Fibroblast of gingiva (primary cell): Measurements from ENCODE around the gene AHNAK2.

Source experiments
- DNase-seq: peaks from one replicate; pipeline ENCODE4 v3.0.0-alpha.2; 2011; ENCODE audit warnings: low read depth

Gene AHNAK2

DNA sequence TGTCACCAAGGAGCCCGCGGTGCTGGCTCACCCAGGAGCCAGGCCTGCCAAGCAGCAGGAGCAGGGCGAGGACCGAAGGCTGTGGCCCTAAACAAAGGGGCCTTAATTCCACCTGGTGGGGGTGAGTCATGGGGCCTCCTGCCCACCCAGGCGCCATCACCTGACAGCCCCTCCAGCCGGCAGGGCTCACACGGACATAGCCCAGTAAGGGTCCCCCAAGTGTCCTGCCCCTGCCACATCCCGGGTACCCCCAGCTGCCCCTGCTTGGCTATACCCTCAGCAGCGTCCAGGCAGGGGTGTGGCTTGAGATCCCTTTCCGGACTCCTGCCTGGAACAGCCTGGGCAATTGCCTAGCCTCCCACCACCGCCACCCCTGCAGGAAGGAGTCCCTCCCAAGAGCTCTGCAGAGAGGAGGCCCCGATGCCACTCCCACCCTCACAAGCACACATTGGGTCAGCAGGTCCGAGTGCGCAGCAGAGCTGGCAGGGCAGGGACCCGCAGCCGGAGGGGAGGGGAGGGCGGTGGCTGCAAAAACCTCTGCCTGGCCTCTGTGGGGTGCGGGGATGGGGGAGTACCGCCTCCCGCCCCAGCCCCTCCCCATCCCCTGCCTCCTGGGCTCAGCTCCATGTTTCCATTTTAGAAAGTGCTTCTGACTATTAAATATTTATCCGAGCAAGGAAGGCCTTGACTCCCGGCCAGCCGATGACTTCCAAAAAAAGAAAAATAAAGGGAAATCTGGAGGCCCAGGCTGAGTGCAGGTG lies 4.6 kb downstream of the AHNAK2 start:
- DNase-seq, result peak; percentile 93

DNA sequence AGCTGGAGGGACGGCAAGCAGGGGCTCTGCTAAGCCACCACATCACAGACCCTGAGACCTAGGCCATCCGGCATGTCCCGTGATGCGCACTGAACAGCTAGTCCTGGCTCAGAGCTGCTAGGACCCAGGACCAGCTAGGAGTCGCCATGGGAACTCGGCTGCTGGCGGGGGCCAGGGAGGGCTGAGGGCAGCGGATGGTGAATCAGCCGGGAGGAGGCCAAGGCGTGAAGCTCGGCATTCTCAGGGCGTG lies 5.1 kb downstream of the AHNAK2 start:
- peak; percentile 96 for DNase-seq

GRCh38 chr14:104972301-104973134 lies 5.7 kb downstream of the AHNAK2 start:
- peak; percentile 84 for DNase-seq

DNA sequence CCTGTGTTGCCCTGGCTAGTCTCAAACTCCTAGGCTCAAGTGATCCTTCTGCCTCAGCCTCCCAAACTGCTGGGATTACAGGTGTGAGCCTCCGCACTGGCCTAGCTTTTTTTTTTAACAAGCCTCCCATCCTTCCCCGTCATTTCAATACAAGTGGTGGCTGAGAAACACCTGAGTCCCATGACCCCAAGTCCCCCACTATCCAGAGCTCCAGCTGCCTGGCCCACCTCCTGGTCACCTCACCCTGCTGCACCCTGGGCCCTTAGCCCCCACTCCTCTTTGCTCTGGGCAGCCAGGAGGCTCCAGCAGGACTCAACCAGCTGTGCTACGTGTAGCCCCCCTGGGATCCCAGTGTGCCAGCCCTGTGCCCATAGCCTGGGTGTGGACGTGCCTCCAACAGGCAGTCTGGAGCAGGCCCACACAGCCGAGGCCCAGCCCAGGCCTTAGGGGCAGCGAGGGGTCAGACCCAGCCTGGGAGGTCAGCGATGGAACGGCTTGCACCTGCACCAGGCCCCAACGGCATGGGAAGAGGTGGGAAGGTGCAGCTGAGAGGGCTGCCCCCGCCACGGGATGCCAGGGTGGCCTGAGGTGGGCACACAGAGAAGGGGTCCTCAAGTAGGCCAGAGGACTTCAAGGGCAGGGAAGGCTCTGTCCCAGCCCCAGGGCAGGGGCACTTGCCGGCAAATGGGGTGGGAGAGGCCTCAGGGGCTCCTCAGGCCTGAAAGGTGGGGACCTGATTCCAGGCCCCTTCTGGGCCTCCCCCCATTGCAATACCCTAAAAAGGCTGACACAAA lies 6.5 kb downstream of the AHNAK2 start:
- DNase-seq, result no peak

DNA sequence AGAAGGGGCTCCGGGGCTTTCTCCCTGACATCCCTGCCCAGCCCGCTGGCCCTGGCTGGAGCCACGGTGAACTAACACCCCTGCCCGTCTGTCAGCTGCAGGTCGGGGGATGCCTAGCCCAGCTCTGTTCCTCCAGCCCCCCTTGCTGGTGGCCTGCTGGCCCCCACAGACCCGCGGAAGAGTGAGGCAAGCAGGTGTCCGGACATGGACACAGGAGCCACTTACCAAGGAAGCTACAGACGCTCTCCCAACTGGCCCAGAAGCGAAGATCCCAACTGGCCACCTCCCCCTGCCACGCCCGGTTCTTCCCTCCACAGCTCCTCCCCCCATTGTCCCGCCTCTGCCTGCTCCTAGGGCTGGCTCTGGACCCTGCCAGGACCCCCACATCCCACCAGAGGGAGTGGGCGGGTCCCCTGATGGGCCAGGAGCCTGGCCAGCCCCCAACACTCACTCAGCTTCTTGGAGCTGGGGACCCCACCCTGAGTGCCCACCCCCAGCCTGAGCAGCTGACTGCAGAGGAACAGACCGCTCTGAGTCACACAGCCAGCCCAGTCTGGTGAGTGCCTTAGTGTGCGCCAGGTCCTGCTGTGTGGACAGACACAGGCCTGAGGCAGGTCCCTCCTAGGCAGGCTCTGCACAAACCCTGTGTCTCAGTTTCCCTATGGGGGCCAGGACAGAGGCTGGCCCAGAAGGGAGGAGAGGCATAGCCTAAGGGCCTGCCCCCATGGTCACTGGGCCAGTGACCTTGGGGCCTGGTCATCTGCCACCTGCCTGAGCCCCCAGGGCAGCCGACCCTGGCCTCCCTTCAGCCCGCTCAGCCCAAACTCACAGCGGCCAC lies 7.7 kb downstream of the AHNAK2 start:
- peak; percentile 92 for DNase-seq

DNA sequence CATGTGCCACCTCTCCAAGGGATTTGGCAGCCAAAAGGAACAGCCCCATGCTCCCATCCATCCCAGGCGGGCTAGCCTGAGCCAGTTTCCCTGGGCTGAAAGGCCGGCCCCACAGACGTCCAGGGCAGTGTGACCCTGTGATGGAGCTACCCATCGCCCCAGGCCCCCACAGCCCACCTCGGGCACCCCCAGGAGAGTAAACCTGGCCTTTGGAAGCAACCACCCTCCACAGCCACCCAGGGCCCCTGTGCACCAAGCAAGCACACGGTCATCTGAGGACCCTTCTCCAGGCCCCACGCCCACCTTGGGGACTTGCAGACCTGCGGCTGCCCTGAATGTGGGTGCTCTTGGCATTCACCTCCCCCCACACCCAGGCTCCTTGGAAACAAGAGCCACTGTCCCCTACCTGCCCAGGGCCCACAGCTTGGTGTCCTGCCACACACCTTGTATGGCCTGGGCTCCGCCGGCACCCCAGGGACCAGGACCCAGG lies 8.4 kb downstream of the AHNAK2 start:
- DNase-seq, result no peak

DNA sequence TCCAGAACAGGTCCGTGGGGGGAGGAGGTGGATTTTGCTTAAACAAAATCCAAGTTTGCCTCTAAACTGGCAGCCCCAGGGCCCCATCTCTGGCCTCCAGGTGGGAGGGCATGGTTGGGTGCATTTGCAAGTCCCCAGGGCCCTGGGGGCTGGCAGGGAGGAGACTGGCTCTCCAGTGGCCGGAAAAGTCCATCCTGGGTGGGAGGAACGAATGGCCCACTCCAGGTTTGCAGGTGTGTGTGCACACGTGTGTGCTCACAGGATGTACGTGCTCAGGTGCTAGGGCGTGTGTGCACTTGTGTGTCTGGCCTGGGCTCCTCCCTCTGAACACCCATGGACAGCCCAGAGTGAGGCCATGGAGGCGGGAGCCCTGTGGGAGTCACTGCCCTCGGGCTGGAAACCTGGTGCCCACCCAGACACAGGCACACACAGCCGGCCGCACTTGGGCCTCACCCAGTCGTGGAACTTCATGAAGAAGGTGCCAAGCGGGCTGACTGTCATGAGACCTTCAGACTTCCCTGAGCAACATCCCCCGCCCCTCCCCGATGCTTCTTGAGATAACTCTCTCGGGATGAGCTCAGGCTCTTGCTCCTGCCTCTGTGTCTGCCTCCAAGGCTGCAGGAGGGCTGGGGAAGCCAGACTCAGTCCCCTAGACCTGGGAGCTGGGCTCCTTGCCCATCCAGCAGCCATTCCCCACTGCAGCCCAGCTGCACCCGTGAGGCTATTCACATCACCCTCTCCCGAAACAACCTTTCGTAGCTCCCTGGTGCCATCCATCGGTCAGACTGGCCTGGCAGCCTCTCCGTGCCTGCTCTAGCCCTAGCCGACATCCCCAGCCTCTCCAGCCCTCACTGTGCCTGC lies 9.4 kb downstream of the AHNAK2 start:
- peak; percentile 34 for DNase-seq

DNA sequence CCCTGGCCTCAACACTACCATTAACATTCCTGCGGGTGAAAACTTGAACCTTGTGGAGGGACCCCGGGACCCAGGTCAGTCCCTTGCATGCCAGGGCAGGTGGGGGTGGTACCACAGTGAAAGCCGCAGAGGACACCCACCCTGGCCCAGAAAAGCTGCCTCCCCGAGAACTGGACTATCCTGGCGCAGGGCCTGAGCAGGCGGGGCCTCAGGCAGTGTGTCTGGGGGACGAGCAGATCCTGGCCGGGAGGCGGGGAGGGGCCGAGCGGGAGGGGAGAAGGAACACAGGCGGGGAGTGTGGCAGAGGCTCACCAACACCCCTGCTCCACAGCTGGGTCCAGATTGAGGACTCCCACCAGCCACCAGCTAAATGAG lies 10.0 kb downstream of the AHNAK2 start:
- DNase-seq, result no peak

GRCh38 chr14:104967386-104968152 lies 10.6 kb downstream of the AHNAK2 start:
- DNase-seq, result no peak

DNA sequence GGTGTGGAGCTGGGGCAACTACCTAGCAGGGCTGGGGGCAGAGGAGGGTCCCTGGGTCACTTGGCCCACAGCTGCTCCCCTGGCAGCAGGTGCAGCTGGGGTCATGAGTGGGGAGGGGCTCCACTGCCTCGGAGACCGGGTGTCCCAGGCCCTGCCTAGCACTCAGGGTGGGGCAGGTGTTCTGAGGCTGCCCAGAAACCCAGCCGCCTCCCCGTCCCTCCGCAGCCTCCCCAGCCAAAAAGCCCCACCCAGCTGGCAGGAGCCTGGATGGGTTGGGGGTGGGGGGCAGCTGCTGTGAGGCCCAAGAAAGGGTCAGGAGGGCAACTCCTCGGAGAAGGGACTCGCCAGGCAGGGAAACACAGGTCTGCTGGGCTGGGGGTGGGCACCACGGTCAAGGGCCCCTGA lies 11.2 kb downstream of the AHNAK2 start:
- DNase-seq, result no peak

DNA sequence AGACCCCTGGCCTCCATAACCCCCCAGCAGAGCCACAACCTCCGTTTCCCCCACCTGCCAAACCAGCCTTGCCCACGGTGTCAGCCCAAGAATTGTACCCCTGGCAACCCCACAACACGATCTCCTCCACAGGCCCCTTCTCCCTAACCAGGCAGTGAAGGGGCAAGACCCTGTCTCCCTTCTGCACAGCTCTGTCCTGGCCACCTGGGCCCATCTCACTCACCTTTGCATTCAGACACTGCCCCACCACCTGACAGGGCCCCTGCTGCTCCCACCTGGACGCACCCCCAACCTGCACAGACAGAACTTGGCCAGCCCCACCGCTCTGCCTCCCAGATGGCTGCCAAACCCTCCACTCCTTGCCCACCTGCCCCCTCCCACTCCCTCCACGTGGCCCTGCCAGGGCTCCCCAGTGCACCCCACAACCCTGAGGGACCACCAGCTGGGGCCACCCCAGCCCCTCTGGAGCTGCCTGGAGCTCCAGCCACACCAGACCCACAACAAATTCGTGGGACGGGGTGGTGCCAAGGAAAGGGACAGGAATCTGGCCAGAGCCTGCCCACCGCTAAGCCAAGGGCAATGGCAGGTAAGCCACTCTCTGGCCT lies 11.8 kb downstream of the AHNAK2 start:
- no peak for DNase-seq

DNA sequence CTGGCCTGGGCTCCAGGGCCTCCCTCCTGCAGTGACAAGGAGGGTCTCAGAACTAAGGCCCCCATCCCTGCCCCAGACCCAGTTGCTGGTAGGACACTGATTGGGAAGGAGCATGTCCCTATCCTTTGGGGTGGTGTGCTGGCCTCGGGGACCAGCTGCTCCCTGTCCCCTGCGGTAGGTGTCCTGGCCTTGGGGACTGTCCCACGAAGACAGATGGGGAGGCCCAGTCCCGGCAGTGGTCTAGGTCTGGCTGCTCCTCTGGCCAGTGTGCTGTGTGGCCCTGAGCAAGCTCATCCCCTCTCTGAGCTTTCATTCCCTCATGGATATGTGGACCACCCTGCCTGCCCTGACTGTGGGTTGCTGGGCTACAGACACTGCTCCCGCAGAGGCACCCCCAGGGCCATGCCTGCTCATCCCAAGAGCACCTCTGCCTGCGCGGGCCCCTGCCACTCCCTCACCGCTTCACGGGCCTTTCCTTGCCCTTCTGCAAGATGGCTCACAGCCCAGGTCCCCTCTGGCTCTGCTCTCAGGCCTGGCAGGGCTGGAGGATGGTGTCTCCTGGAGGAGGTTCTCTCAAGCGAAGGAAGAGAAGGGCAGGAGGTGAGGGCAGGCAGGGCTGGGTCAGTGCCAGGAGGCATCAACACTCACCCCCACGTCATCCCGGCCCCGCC lies 12.5 kb downstream of the AHNAK2 start:
- no peak for DNase-seq

GRCh38 chr14:104964546-104964945 lies 13.6 kb downstream of the AHNAK2 start:
- DNase-seq, result no peak

- no peak for DNase-seq
These were observed 20.7 kb downstream of the AHNAK2 start for GRCh38 chr14:104957146-104958113.

DNA sequence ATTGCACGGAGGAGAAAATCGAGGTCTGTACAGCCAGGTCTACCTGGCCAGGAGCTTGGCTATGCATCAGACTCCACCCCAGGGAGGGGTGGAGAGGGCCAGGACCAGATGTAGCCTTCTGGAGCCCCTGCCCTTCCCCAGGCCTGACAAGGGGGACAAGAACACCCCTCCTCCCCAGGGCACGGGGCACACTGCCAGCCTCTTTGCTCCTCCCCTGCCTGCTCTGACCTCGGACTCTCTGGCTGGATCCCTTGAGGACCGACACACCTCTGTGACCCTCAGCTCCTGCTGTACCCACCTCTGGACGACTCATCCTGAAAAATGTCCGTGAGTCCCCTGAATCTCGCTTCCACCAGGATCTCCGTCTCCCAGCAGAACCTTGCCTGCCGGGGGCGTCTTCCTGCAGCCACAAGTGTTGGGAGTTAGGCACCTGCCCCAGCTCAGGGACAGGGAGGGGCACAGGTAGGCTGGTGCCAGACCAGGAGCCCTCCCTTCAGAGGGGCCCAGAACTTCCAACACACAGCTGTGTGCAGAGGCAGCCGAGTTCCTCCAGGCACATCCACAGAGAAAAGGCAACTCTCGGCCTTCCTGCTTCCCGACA lies 21.8 kb downstream of the AHNAK2 start:
- no peak for DNase-seq

DNA sequence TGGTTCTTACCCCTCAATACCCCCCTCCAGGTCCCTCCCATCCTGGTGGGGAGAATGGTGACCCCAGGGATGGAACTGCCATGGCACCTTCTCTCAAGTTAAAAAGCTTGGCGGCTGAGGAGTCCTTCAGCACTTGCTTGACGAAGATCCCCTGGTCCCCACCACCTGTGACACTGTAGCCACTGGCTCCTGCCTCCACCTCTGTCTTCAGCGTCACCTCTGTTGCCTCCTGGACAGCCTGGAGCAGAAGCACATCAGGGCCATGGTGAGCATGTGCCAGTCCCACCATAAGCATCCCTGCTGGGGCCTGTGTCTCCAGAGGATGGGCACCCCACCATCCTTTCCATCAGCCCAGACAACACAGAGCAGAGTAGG lies 22.8 kb downstream of the AHNAK2 start:
- no peak for DNase-seq

DNA sequence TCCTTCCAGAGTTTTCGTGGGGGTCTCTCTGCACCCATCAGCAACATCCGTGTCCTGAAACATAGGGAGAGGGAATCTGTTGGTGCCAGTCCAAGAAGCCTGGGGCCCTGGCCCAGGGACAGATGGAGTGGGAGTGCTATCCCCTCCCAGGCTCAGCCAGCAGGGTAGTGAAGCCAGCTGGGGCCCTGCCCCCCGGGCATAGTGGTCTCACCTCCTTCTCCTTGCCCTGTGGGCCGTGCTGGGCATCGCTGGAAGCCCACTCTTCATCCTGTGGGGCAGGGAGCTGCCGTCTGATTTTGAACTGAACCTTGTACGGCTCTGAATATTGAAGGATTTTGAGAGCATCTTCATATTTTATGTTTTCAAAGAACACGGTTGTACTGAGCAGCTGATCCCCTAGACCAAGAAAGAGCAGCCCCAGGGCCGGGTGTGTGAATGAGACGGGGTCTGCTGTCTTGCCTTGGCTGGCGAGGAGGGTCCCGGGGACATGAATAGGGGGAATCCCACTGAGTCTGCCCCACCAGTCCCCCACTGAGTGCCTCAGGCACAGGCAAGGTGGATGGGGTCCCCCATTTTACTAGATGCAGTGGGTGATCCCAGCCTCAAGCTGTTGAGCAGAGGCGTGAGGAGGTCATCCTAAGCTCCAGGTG lies 23.3 kb downstream of the AHNAK2 start:
- no peak for DNase-seq
